Adrenal gland (tissue), 12 donors: Measurements from ENCODE around the gene MTF1. TPM values are rescaled to one million over a fixed set of nuclear protein-coding genes. Genes with fewer than 3 reads are reported as not detected.

Source experiments
- DNase-seq, 7 donors: peaks; one replicate each; pipeline ENCODE4 v3.0.0-alpha.2; 2019 to 2020
- H3K27ac ChIP-seq, 5 donors: fragments of 200-600 bp; sonication (generic) in 4 of 5; 1 replicate in 3 of 5; 2 replicates in 2 of 5; pipeline versions ENCODE4 v1.5.1 to v1.8.0; 2016 to 2020; ENCODE audit warnings: mild to moderate bottlenecking in 1 of 5
- H3K27me3 ChIP-seq: fragments of 200-600 bp; 2 replicates; pipeline ENCODE4 v1.8.0; 2021
- H3K36me3 ChIP-seq, 2 donors: fragments of 200-600 bp; replicated peaks in 1 of 2; 1 replicate in 1 of 2; 2 replicates in 1 of 2; pipeline versions ENCODE4 v1.5.1 to v1.8.0; 2018 to 2022
- H3K4me1 ChIP-seq, 2 donors: fragments of 200-600 bp; replicated peaks in 1 of 2; 1 replicate in 1 of 2; 2 replicates in 1 of 2; pipeline versions ENCODE4 v1.5.1 to v1.8.0; 2018 to 2021
- H3K4me3 ChIP-seq, 4 donors: fragments of 200-600 bp; sonication (generic) in 3 of 4; one replicate each; pipeline ENCODE4 v1.5.1; 2016 to 2018
- H3K9me3 ChIP-seq, 3 donors: fragments of 200-600 bp; sonication (generic) in 1 of 3; replicated peaks in 1 of 3; 1 replicate in 2 of 3; 2 replicates in 1 of 3; pipeline versions ENCODE4 v1.5.1 to v1.8.0; 2016 to 2021
- POLR2A ChIP-seq, 2 donors: fragments of 450-650 bp; IDR thresholded peaks; one replicate each; pipeline ENCODE4 v1.6.1; 2017; ENCODE audit warnings: antibody characterized with exemption in 2 of 2, mild to moderate bottlenecking in 2 of 2, moderate library complexity in 1 of 2
- WGBS, 4 donors: extraction: QIAGEN DNeasy Blood & Tissue Kit in 2 of 4; methylation state at CpG; one replicate each; pipeline versions ENCODE4 v1.1.5 to v1.1.7; 2013 to 2017; 5-methylcytosine and 5-hydroxymethylcytosine counted together
- intact Hi-C, 2 donors: fragments of 100-400 bp; cut with DNase I; formaldehyde crosslinking; loops; one replicate each; pipeline versions ENCODE4 v1.14.1 to v1.15.0; 2022 to 2023
- polyA plus RNA-seq, 3 donors: library from polyadenylated mRNA; stranded (reverse); fragments of 200-250 nt in 2 of 3; fragments of 350-450 nt in 1 of 3; fragmentation: Illumina TruSeq in 1 of 3; extraction: RNeasy Lipid Tissue Mini Kit (QIAGEN cat#74804) in 1 of 3; gene quantifications; one replicate each; pipeline ENCODE4 v1.2.3, GENCODE V29; 2013 to 2014
- total RNA-seq, 9 donors: library from RNA; depleted of rRNA in 4 of 9; stranded (reverse); fragments of >200 nt in 4 of 9; fragments of 120-200 nt in 1 of 9; fragmentation: NEBNext Ultra II Directional in 1 of 9; extraction: Animal tissue kit (Norgen Biotek cat#: 25700) in 1 of 9; gene quantifications; one replicate each; pipeline versions ENCODE4 v1.1.0 to v1.2.4, GENCODE V29; 2013 to 2023
- TF ChIP-seq, protein P1 (sequence below), 6 experiments: fragments of 450-650 bp in 4 of 6; fragments of 200-600 bp in 2 of 6; sonication (generic) in 1 of 6; IDR thresholded peaks; 1 replicate in 5 of 6; 2 replicates in 1 of 6; pipeline versions ENCODE4 v1.5.1 to v1.8.0; 2016 to 2021; ENCODE audit warnings: antibody characterized with exemption in 6 of 6, mild to moderate bottlenecking in 2 of 6, moderate library complexity in 1 of 6
- donor health status: healthy with polysubstance abuse.
- donor health status: Bipolar disorder and iron deficiency.
- donor health status: DM: yes; HTN: yes; CAD: no.
- donor health status: DM: no; HTN: no; CAD: no.
- donor health status: DM: no; HTN: no; CAD: no.
- donor health status: DM: yes; HTN: yes; CAD: no.

Gene MTF1
- total and polyA plus RNA-seq, 12 donors, result 1.4 to 28.0 (median 5.7) TPM

DNA sequence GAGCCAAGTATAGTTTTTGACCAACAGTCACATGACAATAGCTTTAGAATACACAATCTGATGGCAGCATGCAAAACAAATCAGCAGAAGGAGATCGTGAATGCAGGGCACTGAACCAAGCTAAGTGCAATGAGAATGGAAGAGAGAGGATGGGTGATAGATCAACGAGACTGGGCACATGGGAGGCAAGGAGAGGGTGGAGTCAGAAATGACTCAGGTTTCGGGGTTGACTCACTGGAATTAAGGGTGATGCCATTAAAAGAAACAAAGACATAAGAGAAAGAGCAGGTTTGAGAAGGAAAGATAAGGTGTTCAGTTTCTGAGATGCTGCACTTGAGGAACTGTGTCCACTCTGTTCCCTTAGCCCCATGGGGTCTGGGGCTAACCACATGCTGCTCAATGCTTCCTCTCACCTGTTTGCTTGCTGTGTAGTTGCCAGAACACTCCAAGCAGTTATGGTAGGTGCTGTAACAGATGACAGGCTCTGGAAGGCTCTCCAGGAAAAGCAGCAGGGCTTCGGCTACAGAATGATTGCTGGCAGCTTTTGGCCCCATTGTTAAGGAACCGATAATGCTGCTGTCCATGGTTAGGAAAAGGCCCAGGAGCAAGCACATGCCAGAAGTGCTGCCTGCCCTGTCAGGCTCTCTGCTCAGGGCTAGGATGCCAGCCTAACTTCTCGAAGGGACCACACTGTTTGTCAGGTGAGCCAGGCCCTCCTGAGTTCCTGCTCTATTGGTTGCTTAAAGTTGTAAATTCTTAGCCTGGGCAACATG is 6.1 kb upstream of the MTF1 start:
- intact Hi-C loops, result loop anchor here (5.0 to 10.0 kb wide), 3 partner anchors 61 to 273 kb away; partner anchors contain the start of genes C1orf122 (in 1 of the 2) and YRDC (in 1 of the 2)
- H3K27me3 ChIP-seq, result no peaks in the 10 kb centered on the region
- no peak overlapping the region for H3K4me3 ChIP-seq
- H3K36me3 ChIP-seq, result peaks cover 0 to 90% of the 10 kb centered on the region in 2 donors
- WGBS, 4 donors, result 82 to 85% (median 84%) methylated on average over 5 to 6 of the region's 6 CpGs
- H3K9me3 ChIP-seq, result no peaks in the 10 kb centered on the region
- DNase-seq, result no peak
- TF ChIP-seq POLR2A (IDR thresholded peaks at IDR 0.05), result no peak
- TF ChIP-seq, protein P1, sequence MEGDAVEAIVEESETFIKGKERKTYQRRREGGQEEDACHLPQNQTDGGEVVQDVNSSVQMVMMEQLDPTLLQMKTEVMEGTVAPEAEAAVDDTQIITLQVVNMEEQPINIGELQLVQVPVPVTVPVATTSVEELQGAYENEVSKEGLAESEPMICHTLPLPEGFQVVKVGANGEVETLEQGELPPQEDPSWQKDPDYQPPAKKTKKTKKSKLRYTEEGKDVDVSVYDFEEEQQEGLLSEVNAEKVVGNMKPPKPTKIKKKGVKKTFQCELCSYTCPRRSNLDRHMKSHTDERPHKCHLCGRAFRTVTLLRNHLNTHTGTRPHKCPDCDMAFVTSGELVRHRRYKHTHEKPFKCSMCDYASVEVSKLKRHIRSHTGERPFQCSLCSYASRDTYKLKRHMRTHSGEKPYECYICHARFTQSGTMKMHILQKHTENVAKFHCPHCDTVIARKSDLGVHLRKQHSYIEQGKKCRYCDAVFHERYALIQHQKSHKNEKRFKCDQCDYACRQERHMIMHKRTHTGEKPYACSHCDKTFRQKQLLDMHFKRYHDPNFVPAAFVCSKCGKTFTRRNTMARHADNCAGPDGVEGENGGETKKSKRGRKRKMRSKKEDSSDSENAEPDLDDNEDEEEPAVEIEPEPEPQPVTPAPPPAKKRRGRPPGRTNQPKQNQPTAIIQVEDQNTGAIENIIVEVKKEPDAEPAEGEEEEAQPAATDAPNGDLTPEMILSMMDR (IDR thresholded peaks at IDR 0.05), result no peak
- H3K4me1 ChIP-seq, result peaks cover 0 to under 1% of the 10 kb centered on the region in 2 donors
- H3K27ac ChIP-seq, result peak overlapping the region in 1 of 5 donors; percentile 13

DNA sequence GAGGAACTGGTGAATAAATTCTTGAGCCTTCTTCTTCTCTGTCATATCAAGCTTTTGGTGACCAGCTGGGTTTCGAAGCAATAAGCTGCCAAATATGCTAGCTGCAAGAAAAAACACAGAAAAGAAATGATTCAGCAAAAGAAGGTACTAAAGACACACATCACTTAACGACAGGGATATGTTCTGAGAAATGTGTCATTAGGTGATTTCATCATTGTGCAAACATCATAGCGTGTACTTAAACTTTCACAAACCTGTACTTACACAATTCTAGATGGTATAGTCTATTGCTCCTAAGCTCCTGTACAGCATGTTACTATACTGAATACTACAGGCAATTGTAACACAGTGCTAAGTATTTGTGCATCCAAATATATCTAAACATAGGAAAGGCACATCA is 2.9 kb upstream of the MTF1 start:
- H3K4me3 ChIP-seq, result no peak overlapping the region
- no peaks in the 10 kb centered on the region for H3K27me3 ChIP-seq
- no peak for TF ChIP-seq POLR2A (IDR thresholded peaks at IDR 0.05)
- TF ChIP-seq, protein P1 (IDR thresholded peaks at IDR 0.05), result no peak
- H3K4me1 ChIP-seq, result peaks cover 9 to 18% of the 10 kb centered on the region in 2 donors
- DNase-seq, result no peak
- no peak overlapping the region for H3K27ac ChIP-seq
- intact Hi-C loops, result loop anchor here (10.0 kb wide), 2 partner anchors 58 to 178 kb away; partner anchors contain the start of genes C1orf122 (in 1 of the 2) and YRDC (in 1 of the 2)
- 81 to 88% (median 81%) methylated on average over 3 of the region's 3 CpGs for WGBS, 4 donors
- H3K36me3 ChIP-seq, result peaks cover 0 to 59% of the 10 kb centered on the region in 2 donors
- no peaks in the 10 kb centered on the region for H3K9me3 ChIP-seq

DNA sequence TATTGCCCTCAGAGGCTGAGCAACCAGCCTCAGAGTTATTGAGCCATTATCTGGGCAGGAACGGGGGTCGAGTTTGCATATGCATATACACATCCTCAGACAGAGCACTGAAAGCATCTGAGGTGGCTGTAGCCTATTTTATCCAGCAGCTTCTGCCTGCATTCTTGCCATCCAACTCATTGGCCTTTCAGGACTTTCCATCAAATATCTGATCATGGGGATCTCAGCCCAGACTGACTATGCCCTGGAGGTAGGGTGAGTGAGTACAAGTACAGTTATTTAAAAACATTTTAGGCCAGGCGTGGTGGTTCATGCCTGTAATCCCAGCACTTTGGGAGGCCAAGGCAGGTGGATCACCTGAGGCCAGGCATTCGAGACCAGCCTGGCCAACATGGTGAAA is 1.8 kb upstream of the MTF1 start:
- no peak for DNase-seq
- TF ChIP-seq, protein P1 (IDR thresholded peaks at IDR 0.05), result no peak
- TF ChIP-seq POLR2A (IDR thresholded peaks at IDR 0.05), result no peak
- WGBS, 4 donors, result 85 to 96% (median 88%) methylated on average over 4 of the region's 4 CpGs
- Histone ChIP-seq H3K4me1 (peaks cover 9 to 29% of the 10 kb centered on the region in 2 donors), H3K36me3 (peaks cover 0 to 60% of the 10 kb centered on the region in 2 donors), H3K9me3 (no peaks in the 10 kb centered on the region), H3K27me3 (no peaks in the 10 kb centered on the region), H3K27ac (no peak overlapping the region), H3K4me3 (no peak overlapping the region)
- intact Hi-C loops, result loop anchor here (10.0 kb wide), 2 partner anchors 56 to 176 kb away; partner anchors contain the start of genes C1orf122 (in 1 of the 2) and YRDC (in 1 of the 2)

DNA sequence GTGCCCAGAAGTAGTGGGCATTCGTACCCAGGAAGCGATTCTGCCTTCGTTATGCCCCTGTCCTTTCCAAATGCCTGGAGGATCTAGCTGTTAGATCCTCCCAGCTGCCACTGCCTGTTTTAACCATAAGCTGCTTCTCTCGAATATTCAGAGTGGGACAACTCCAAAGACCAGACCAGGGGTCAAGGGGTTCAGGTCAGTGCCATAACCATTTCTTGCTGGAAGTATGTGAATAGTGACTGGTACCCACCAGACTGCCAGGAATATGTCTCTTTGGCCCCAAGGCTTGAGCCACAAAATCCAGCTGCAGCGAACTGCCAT is 914 bp upstream of the MTF1 start:
- Histone ChIP-seq H3K27me3 (no peaks in the 10 kb centered on the region), H3K27ac (peak overlapping the region in 4 of 5 donors; percentile 73 to 87 (median 84)), H3K4me3 (peak overlapping the region in 1 of 4 donors; percentile 85), H3K9me3 (no peaks in the 10 kb centered on the region), H3K36me3 (peaks cover 0 to 52% of the 10 kb centered on the region in 2 donors), H3K4me1 (peaks cover 9 to 32% of the 10 kb centered on the region in 2 donors)
- TF ChIP-seq, protein P1 (IDR thresholded peaks at IDR 0.05), result peak in 2 of 6 experiments; percentile 29 to 36
- no peak for TF ChIP-seq POLR2A (IDR thresholded peaks at IDR 0.05)
- 18 to 28% (median 20%) methylated on average over 5 of the region's 5 CpGs for whole genome bisulfite sequencing, 4 donors
- intact Hi-C loops, result loop anchor here (10.0 kb wide), 2 partner anchors 56 to 176 kb away; partner anchors contain the start of genes C1orf122 (in 1 of the 2) and YRDC (in 1 of the 2)
- DNase-seq, result no peak
